Natural killer cell (primary cell): ENCODE results near the gene SPATA31D1. TPM values are rescaled to one million over a fixed set of nuclear protein-coding genes. Genes with fewer than 3 reads are reported as not detected.

Experiments
- ATAC-seq, 3 donors: fragments of 150-1000 bp in 2 of 3; fragments of 200-7000 bp in 1 of 3; cut with Tn5 transposase; 1 replicate in 1 of 3; 2 replicates in 2 of 3; pipeline ENCODE4 v1.10.0; 2021; ENCODE audit warnings: mild to moderate bottlenecking in 2 of 3, moderate library complexity in 2 of 3
- DNase-seq, 2 donors: peaks; one replicate each; pipeline versions ENCODE4 v3.0.0 to v3.0.0-alpha.2; 2013 to 2021; ENCODE audit warnings: mixed read lengths in 1 of 2
- H3K27ac ChIP-seq: one replicate; pipeline ENCODE4 v1.5.1; 2013; ENCODE audit warnings: mild to moderate bottlenecking, low read length
- H3K27me3 ChIP-seq: one replicate; pipeline ENCODE4 v1.6.1; 2013; ENCODE audit warnings: low read length; ENCODE audit not compliant: control insufficient read depth, insufficient read depth
- H3K36me3 ChIP-seq: one replicate; pipeline ENCODE4 v1.6.1; 2013; ENCODE audit warnings: low read length; ENCODE audit not compliant: control insufficient read depth, insufficient read depth
- H3K4me1 ChIP-seq: one replicate; pipeline ENCODE4 v1.6.1; 2013; ENCODE audit warnings: low read length; ENCODE audit not compliant: control insufficient read depth, insufficient read depth
- H3K4me3 ChIP-seq: one replicate; pipeline ENCODE4 v1.5.1; 2013; ENCODE audit warnings: low read length
- H3K9me3 ChIP-seq: one replicate; pipeline ENCODE4 v1.6.1; 2013; ENCODE audit warnings: low read length; ENCODE audit not compliant: control insufficient read depth, insufficient read depth
- H3K27ac Mint-ChIP-seq, 2 donors: one replicate each; pipeline ENCODE4 v1.8.0; 2022; ENCODE audit warnings: mild to moderate bottlenecking in 2 of 2, mixed read lengths in 2 of 2, moderate library complexity in 1 of 2
- H3K27me3 Mint-ChIP-seq, 2 donors: one replicate each; pipeline ENCODE4 v1.8.0; 2022; ENCODE audit warnings: low read depth in 2 of 2, mixed read lengths in 2 of 2
- H3K36me3 Mint-ChIP-seq: one replicate; pipeline ENCODE4 v1.8.0; 2022; ENCODE audit warnings: mixed read lengths
- H3K4me1 Mint-ChIP-seq, 2 donors: one replicate each; pipeline ENCODE4 v1.8.0; 2022; ENCODE audit warnings: mixed read lengths in 2 of 2
- H3K4me3 Mint-ChIP-seq: one replicate; pipeline ENCODE4 v1.8.0; 2022; ENCODE audit warnings: mild to moderate bottlenecking, moderate library complexity, mixed read lengths
- H3K9me3 Mint-ChIP-seq, 2 donors: one replicate each; pipeline ENCODE4 v1.8.0; 2022; ENCODE audit warnings: mixed read lengths in 2 of 2
- CTCF ChIP-seq: fragments of 200-600 bp; IDR thresholded peaks from one replicate; pipeline ENCODE4 v1.8.0; 2022; ENCODE audit warnings: antibody characterized with exemption
- WGBS: methylation state at CpG from one replicate; pipeline ENCODE4 v1.1.7; 2013; ENCODE audit warnings: missing lambda C conversion rate; ENCODE audit not compliant: insufficient coverage; 5-methylcytosine and 5-hydroxymethylcytosine counted together
- intact Hi-C: fragments of 100-400 bp; cut with micrococcal nuclease; formaldehyde crosslinking; loops from one replicate; pipeline ENCODE4 v1.14.2; 2022
- total RNA-seq, 4 donors: library from RNA; stranded (reverse); fragments of 120-200 nt in 1 of 4; gene quantifications; one replicate each; pipeline versions ENCODE4 v1.2.3 to v1.2.4, GENCODE V29; 2013 to 2022

The SPATA31D1 gene
- total RNA-seq, 3 donors from 2014 or later (not counting 1 experiment from before 2014, with no cell fraction given) = not detected

- H3K27ac ChIP-seq = no peak overlapping the region
- no peaks in the 10 kb centered on the region for H3K36me3 ChIP-seq
- H3K4me3 ChIP-seq = no peak overlapping the region
- Mint-ChIP-seq H3K27me3 (no peaks in the 10 kb centered on the region), H3K4me1 (peaks cover 0 to 5% of the 10 kb centered on the region in 2 donors), H3K4me3 (no peak overlapping the region), H3K9me3 (no peaks in the 10 kb centered on the region), H3K27ac (no peak overlapping the region), H3K36me3 (no peaks in the 10 kb centered on the region)
- intact Hi-C loops = no loop called here
- DNase-seq (no peak), ATAC-seq (no peak)
- no peaks in the 10 kb centered on the region for H3K27me3 ChIP-seq
- 94% methylated on average over 4 of the region's 4 CpGs for WGBS
- no peak for TF ChIP-seq CTCF
- H3K4me1 ChIP-seq = no peaks in the 10 kb centered on the region
- no peaks in the 10 kb centered on the region for H3K9me3 ChIP-seq
These were observed 47.5 kb downstream of the SPATA31D1 start for GRCh38 chr9:82036086-82036485.

GRCh38 chr9:82037126-82037525 lies 48.6 kb downstream of the SPATA31D1 start:
- Mint-ChIP-seq H3K4me3 (no peak overlapping the region), H3K9me3 (no peaks in the 10 kb centered on the region), H3K27me3 (no peaks in the 10 kb centered on the region), H3K27ac (no peak overlapping the region), H3K36me3 (no peaks in the 10 kb centered on the region), H3K4me1 (peaks cover 0 to 5% of the 10 kb centered on the region in 2 donors)
- H3K36me3 ChIP-seq = no peaks in the 10 kb centered on the region
- H3K27ac ChIP-seq = no peak overlapping the region
- no peaks in the 10 kb centered on the region for H3K4me1 ChIP-seq
- H3K4me3 ChIP-seq = no peak overlapping the region
- H3K27me3 ChIP-seq = no peaks in the 10 kb centered on the region
- no peak for ATAC-seq
- WGBS = no CpG with 5 or more reads among the region's 1 CpG
- DNase-seq = no peak
- H3K9me3 ChIP-seq = no peaks in the 10 kb centered on the region
- intact Hi-C loops = no loop called here
- TF ChIP-seq CTCF = no peak

GRCh38 chr9:82038897-82039296 lies 50.3 kb downstream of the SPATA31D1 start:
- Mint-ChIP-seq H3K4me3 (no peak overlapping the region), H3K27ac (no peak overlapping the region), H3K36me3 (no peaks in the 10 kb centered on the region), H3K27me3 (no peaks in the 10 kb centered on the region), H3K4me1 (peaks cover 0 to 5% of the 10 kb centered on the region in 2 donors), H3K9me3 (no peaks in the 10 kb centered on the region)
- Histone ChIP-seq H3K27me3 (no peaks in the 10 kb centered on the region), H3K4me1 (no peaks in the 10 kb centered on the region), H3K36me3 (no peaks in the 10 kb centered on the region), H3K27ac (no peak overlapping the region), H3K4me3 (no peak overlapping the region), H3K9me3 (no peaks in the 10 kb centered on the region)
- no peak for ATAC-seq
- intact Hi-C loops = no loop called here
- WGBS = no CpG with 5 or more reads among the region's 2 CpGs
- TF ChIP-seq CTCF = no peak
- no peak for DNase-seq

Other genes starting within 250 kb of the SPATA31D1 start
- not detected for gene SPATA31D4, start 60.3 kb upstream of the SPATA31D1 start, total RNA-seq
- gene SPATA31D3, start 45.3 kb upstream of the SPATA31D1 start, total RNA-seq = not detected